ENCODE data around the gene EXT2.

The EXT2 gene

DNA sequence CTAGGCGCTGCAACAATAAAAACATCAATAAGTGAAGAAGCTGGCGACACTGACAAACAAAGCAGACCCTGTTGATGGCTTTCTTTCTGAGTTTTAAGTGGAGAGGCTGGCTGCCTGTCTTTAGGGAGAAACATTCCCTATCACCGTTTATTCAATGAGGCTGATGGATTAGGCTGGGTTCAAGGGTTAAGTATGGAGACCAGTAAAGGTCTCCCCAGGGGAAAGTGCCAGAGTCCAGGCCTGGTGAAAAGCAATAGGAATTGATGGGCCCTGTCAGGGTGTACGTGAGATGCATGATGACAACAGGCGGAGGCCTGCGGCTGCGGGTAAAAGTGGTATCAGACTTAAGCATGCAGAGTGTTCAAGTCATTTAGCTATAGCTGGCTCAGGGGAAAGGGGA is 111.8 kb downstream of the EXT2 start:
- H2AFZ ChIP-seq (ENCODE audit: low read depth, low read length) = no peak overlapping the region
- peaks cover 5% of the 10 kb centered on the region for H3K36me3 ChIP-seq (ENCODE audit: insufficient read depth, low read length)
- H3K4me1 ChIP-seq (ENCODE audit: insufficient read depth, low read length) = peaks cover 3% of the 10 kb centered on the region
- H3K9me3 ChIP-seq (ENCODE audit: low read length) = no peaks in the 10 kb centered on the region
- H3K27me3 ChIP-seq (ENCODE audit: insufficient read depth, low read length) = no peaks in the 10 kb centered on the region
- H3K4me3 ChIP-seq (ENCODE audit: low read length) = no peak overlapping the region

DNA sequence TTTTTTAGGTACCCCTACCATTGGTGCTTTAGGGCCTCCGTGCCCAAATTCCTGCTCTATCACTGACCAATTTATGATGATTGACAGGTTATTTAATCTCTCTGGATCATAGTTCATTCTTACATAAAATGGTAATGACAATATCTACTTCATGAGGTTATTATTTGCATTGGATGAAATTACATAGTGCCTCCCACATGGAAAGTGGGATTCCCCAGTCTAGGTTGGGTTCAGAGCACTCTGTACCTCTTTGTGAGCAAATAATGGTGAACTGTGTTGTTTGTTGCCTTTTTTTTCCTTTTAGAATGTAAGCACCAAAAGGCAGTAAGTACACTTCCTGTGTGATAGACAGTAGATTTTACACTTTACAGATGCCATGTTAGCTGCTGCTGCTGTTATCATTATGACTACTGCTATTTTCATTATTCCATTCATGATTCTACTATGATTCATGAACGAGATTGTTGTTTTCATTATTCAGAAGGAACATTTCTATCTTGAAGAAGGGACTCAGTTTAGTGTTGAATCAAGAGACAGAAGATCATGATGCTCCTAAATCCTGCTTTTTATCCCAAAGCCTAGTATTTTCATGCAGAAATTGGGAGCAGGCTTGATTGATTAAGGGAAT is 113.6 kb downstream of the EXT2 start:
- H3K9me3 ChIP-seq (ENCODE audit: low read length) = no peaks in the 10 kb centered on the region
- H3K4me1 ChIP-seq (ENCODE audit: insufficient read depth, low read length) = peaks cover 3% of the 10 kb centered on the region
- no peaks in the 10 kb centered on the region for H3K27me3 ChIP-seq (ENCODE audit: insufficient read depth, low read length)
- H3K4me3 ChIP-seq (ENCODE audit: low read length) = no peak overlapping the region
- peaks cover 2% of the 10 kb centered on the region for H3K36me3 ChIP-seq (ENCODE audit: insufficient read depth, low read length)
- no peak overlapping the region for H2AFZ ChIP-seq (ENCODE audit: low read depth, low read length)

GRCh38 chr11:44212128-44212527 is 116.7 kb downstream of the EXT2 start:
- H3K4me3 ChIP-seq (ENCODE audit: low read length) = no peak overlapping the region
- H2AFZ ChIP-seq (ENCODE audit: low read depth, low read length) = no peak overlapping the region
- H3K27me3 ChIP-seq (ENCODE audit: insufficient read depth, low read length) = no peaks in the 10 kb centered on the region
- no peaks in the 10 kb centered on the region for H3K9me3 ChIP-seq (ENCODE audit: low read length)
- H3K4me1 ChIP-seq (ENCODE audit: insufficient read depth, low read length) = no peaks in the 10 kb centered on the region
- peaks cover 2% of the 10 kb centered on the region for H3K36me3 ChIP-seq (ENCODE audit: insufficient read depth, low read length)

GRCh38 chr11:44213148-44213547 is 117.7 kb downstream of the EXT2 start:
- no peaks in the 10 kb centered on the region for H3K27me3 ChIP-seq (ENCODE audit: insufficient read depth, low read length)
- peaks cover 2% of the 10 kb centered on the region for H3K36me3 ChIP-seq (ENCODE audit: insufficient read depth, low read length)
- no peak overlapping the region for H3K4me3 ChIP-seq (ENCODE audit: low read length)
- no peaks in the 10 kb centered on the region for H3K9me3 ChIP-seq (ENCODE audit: low read length)
- H3K4me1 ChIP-seq (ENCODE audit: insufficient read depth, low read length) = no peaks in the 10 kb centered on the region
- H2AFZ ChIP-seq (ENCODE audit: low read depth, low read length) = no peak overlapping the region

GRCh38 chr11:44217432-44217831 is 122.0 kb downstream of the EXT2 start:
- H3K4me3 ChIP-seq (ENCODE audit: low read length) = no peak overlapping the region
- H3K36me3 ChIP-seq (ENCODE audit: insufficient read depth, low read length) = no peaks in the 10 kb centered on the region
- no peak overlapping the region for H2AFZ ChIP-seq (ENCODE audit: low read depth, low read length)
- H3K9me3 ChIP-seq (ENCODE audit: low read length) = no peaks in the 10 kb centered on the region
- H3K27me3 ChIP-seq (ENCODE audit: insufficient read depth, low read length) = no peaks in the 10 kb centered on the region
- H3K4me1 ChIP-seq (ENCODE audit: insufficient read depth, low read length) = no peaks in the 10 kb centered on the region

DNA sequence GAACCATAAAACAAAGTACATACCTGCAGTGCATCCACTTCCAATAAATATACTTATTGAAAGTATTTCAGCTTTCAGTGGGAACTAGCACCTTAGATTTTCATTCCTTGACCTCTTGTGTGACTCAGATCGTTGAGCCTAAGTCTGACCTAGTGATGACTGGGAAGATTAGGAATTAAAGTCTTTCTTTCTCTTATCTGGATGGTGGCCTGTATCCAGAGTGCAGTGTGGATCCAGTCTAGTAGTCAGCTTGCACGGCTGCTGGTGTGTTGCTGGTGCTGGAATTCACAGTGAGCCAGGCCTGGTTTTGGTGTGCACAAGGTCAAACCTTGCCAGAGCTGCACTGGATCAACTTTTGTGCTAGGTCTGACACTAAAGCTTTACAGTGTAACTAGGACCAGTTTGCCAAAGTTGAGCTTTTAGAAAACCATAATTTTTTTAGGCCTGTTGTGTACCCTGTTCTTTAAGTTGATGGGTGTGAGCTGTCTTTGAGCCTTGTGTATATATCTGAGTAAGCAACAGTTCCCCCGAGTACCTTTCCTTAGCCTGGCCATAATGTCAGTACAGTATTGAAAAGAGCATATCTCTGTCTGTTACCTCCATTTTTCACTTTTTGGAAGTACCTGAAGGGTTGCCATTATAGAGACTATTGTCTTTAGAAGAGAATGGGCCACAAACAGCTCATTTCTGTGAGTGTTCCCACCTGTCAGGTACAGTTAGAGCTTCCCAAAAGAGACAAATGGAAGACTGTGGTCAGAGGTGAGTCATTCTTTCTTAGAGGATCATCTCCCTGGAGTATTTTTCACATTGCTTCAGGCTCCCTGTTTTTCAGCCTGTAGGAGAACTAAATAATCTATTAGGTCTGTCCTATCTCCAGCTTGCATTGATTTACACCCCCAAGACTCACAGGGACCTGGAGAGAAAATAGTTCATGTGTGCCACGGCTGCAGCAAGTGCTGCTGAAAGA is 124.6 kb downstream of the EXT2 start:
- Histone ChIP-seq H3K4me3 (ENCODE audit: low read length) (no peak overlapping the region), H3K4me1 (ENCODE audit: insufficient read depth, low read length) (no peaks in the 10 kb centered on the region)

DNA sequence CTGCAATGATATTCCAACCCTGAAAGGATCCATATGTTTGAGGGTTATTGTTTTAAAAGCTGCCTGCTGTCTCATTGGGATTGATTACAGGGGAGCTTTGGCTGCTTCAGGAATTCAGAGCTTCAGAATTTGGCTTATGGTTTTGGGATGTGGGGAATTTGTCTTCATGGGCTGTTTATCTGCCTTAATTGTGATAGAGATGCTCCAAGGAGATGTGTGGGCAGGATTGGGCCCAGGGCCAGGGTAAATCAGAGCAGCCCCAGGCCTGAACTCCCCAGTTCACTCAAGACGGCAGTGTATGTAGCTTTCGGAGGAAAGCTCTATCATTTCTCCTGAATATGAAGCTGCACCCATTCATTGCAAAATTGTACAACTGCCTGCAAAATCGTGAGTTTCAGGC is 126.0 kb downstream of the EXT2 start:
- Histone ChIP-seq H2AFZ (ENCODE audit: low read depth, low read length) (no peak overlapping the region), H3K4me3 (ENCODE audit: low read length) (no peak overlapping the region), H3K9me3 (ENCODE audit: low read length) (no peaks in the 10 kb centered on the region), H3K36me3 (ENCODE audit: insufficient read depth, low read length) (no peaks in the 10 kb centered on the region), H3K4me1 (ENCODE audit: insufficient read depth, low read length) (no peaks in the 10 kb centered on the region), H3K27me3 (ENCODE audit: insufficient read depth, low read length) (no peaks in the 10 kb centered on the region)

More for the DNA sequence above, 124.6 kb downstream of the EXT2 start:
- Histone ChIP-seq H2AFZ (ENCODE audit: low read depth, low read length) (no peak overlapping the region), H3K27me3 (ENCODE audit: insufficient read depth, low read length) (no peaks in the 10 kb centered on the region), H3K9me3 (ENCODE audit: low read length) (no peaks in the 10 kb centered on the region), H3K36me3 (ENCODE audit: insufficient read depth, low read length) (no peaks in the 10 kb centered on the region)

DNA sequence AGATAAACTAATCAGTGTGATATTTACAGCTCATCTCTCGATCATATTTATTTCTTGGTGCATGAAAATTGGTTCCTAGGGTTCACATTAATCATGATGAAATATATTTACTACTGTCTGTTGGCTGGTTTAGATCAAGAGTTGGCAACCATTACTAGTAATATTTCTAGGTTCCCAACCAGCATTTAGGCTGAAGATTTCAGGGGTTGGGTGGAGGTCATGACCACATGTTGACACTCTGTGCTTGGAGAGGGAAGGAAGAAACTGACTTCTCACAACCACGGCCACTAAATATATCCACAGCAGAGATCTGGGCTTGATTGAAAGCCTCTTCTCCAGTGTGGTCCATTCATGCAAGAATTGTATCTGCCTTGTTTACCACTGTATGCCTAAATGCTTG is 126.5 kb downstream of the EXT2 start:
- Histone ChIP-seq H3K36me3 (ENCODE audit: insufficient read depth, low read length) (no peaks in the 10 kb centered on the region), H3K27me3 (ENCODE audit: insufficient read depth, low read length) (no peaks in the 10 kb centered on the region), H2AFZ (ENCODE audit: low read depth, low read length) (no peak overlapping the region), H3K9me3 (ENCODE audit: low read length) (no peaks in the 10 kb centered on the region), H3K4me3 (ENCODE audit: low read length) (no peak overlapping the region), H3K4me1 (ENCODE audit: insufficient read depth, low read length) (no peaks in the 10 kb centered on the region)

GRCh38 chr11:44223238-44223637 is 127.8 kb downstream of the EXT2 start:
- no peaks in the 10 kb centered on the region for H3K4me1 ChIP-seq (ENCODE audit: insufficient read depth, low read length)
- H3K36me3 ChIP-seq (ENCODE audit: insufficient read depth, low read length) = no peaks in the 10 kb centered on the region
- H3K27me3 ChIP-seq (ENCODE audit: insufficient read depth, low read length) = no peaks in the 10 kb centered on the region
- no peak overlapping the region for H2AFZ ChIP-seq (ENCODE audit: low read depth, low read length)
- H3K9me3 ChIP-seq (ENCODE audit: low read length) = no peaks in the 10 kb centered on the region
- no peak overlapping the region for H3K4me3 ChIP-seq (ENCODE audit: low read length)

GRCh38 chr11:44224867-44225501 is 129.5 kb downstream of the EXT2 start:
- no peaks in the 10 kb centered on the region for H3K36me3 ChIP-seq (ENCODE audit: insufficient read depth, low read length)
- no peak overlapping the region for H3K4me3 ChIP-seq (ENCODE audit: low read length)
- no peaks in the 10 kb centered on the region for H3K4me1 ChIP-seq (ENCODE audit: insufficient read depth, low read length)
- H3K27me3 ChIP-seq (ENCODE audit: insufficient read depth, low read length) = no peaks in the 10 kb centered on the region
- no peak overlapping the region for H2AFZ ChIP-seq (ENCODE audit: low read depth, low read length)
- H3K9me3 ChIP-seq (ENCODE audit: low read length) = no peaks in the 10 kb centered on the region

GRCh38 chr11:44226490-44226889 is 131.0 kb downstream of the EXT2 start:
- Histone ChIP-seq H3K27me3 (ENCODE audit: insufficient read depth, low read length) (no peaks in the 10 kb centered on the region), H3K4me3 (ENCODE audit: low read length) (no peak overlapping the region), H3K36me3 (ENCODE audit: insufficient read depth, low read length) (no peaks in the 10 kb centered on the region), H3K4me1 (ENCODE audit: insufficient read depth, low read length) (no peaks in the 10 kb centered on the region), H2AFZ (ENCODE audit: low read depth, low read length) (no peak overlapping the region), H3K9me3 (ENCODE audit: low read length) (no peaks in the 10 kb centered on the region)

DNA sequence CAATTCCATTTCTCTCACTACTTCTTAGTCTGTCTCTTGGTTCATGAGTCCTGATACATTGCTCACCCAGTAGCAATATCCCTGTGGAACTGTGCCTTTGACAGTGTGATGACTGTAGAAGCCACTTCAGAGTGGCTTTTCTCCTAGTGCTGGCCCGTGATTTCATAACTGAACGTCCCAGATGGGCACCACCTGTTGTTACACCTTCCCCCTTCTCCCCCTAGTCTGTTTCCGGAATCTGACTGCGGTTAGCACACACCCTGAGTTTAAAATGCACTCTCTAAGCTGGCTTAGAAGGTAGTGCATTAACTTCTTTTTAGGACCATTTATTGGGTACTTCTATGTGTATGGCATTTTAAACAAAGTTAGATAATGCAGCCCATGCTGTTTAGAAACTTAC is 131.5 kb downstream of the EXT2 start:
- Histone ChIP-seq H3K4me1 (ENCODE audit: insufficient read depth, low read length) (no peaks in the 10 kb centered on the region), H2AFZ (ENCODE audit: low read depth, low read length) (no peak overlapping the region), H3K4me3 (ENCODE audit: low read length) (no peak overlapping the region), H3K27me3 (ENCODE audit: insufficient read depth, low read length) (no peaks in the 10 kb centered on the region), H3K36me3 (ENCODE audit: insufficient read depth, low read length) (no peaks in the 10 kb centered on the region), H3K9me3 (ENCODE audit: low read length) (no peaks in the 10 kb centered on the region)

GRCh38 chr11:44228379-44228778 is 132.9 kb downstream of the EXT2 start:
- no peak overlapping the region for H3K4me3 ChIP-seq (ENCODE audit: low read length)
- peaks cover 2% of the 10 kb centered on the region for H3K36me3 ChIP-seq (ENCODE audit: insufficient read depth, low read length)
- H3K27me3 ChIP-seq (ENCODE audit: insufficient read depth, low read length) = no peaks in the 10 kb centered on the region
- H2AFZ ChIP-seq (ENCODE audit: low read depth, low read length) = no peak overlapping the region
- no peaks in the 10 kb centered on the region for H3K9me3 ChIP-seq (ENCODE audit: low read length)
- no peaks in the 10 kb centered on the region for H3K4me1 ChIP-seq (ENCODE audit: insufficient read depth, low read length)

Data from neuron (in vitro differentiated cells).